ENCODE data around the gene RFTN1.

Gene RFTN1

DNA sequence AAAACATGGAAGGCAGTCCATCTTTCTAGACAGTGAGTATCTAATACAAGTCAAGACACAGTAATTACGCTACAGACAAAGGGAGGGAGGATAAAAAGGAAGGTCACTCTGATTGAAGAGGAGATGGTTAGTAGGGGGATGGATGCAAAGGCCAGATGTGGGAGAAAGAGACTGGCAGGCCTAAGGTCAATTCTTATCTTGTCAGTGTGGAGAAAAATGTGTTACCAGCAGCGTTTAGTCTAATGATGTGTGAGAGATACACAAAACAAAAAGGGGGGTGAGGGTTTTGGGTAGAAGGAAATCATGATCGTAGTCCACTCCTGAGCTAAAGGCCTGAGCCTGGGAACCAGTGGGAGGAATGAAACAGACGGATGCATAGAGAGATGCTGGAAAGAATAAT, 46.7 kb downstream of the RFTN1 start:
- DNase-seq (ENCODE audit: low read depth) = no peak

DNA sequence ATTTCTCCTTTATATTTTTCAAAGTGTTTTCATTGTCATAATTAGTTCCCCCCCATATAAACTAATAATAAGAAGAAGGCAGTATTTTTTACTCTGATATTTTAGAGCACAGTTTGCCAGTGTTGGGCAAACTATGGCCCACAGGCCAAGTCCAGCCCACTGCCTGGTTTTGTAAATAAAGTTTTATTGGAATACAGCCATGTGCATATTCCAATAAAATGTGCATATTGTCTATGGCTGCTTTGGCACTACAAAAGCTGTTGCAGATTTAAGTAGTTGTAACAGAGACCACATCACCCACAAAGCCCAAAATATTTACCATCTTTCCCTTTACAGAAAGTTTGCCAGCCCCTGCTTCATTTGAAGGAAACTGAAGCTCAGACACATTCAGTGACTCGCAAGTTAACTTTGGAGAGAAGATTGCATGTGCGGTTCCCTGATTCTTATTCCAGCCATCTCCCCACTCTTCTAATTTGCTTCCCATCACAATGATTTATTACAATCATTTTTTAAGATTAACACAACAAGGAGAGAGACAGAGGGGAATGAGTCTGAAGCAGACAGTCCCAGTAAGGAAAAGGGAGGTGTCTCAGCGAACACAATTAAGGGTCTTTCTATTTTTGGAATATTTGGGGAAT, 48.9 kb downstream of the RFTN1 start:
- no peak for DNase-seq (ENCODE audit: low read depth)

DNA sequence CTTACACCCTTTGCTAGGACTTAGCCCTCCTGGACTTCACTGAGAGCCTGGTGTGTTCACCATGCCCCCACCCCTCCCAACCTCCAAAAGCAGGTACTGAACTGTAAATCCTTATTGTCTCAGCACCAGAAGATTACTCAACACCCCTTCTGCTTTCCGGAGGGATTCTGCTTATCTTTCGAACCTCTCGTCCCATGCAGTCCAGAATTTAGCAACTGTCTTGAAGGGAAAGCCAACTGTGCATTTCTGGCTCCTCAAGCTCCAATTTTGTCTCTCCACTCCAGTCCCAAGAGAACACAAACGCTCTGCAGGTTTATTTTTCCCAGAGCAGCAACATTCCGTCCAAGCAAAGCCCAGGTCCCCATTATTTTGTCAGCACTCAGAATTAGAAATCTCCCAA, 49.6 kb downstream of the RFTN1 start:
- DNase-seq (ENCODE audit: low read depth) = no peak

DNA sequence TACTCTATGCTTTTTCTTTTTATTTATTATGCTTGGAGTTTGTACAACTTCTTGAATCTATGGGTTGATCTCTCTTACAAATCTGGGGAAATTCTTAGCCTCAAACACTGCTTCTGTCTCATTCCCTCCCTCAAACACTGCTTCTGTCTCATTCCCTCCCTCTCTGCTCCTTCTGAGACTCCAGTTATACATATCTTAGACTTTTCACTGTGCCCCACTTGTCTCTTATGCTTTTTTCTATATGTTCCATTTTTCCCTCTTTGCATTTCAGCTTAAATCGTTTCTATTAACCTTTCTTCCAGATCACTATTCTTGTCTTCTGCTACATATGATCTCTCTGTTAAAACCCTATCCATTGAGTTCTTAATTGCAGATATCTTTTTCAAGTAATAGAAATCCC, 50.4 kb downstream of the RFTN1 start:
- DNase-seq (ENCODE audit: low read depth) = no peak

DNA sequence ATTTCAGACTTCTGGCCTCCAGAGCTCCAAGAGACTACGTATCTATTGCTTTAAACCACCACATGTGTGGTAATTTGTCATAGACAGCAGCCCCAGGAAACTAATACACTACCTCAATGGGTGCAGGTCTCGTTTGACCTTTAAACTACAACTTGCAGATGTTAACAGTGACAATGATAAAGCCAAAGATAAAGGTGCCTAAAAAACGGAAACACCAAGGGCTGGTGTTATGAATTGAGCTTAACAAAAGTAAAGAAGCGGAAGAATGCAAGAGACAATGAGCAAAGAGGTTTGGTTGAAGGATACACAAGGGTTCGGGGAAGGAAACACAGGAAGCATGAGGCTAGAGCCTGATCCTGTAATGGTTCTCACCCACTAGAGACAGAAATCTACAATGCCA, 50.8 kb downstream of the RFTN1 start:
- DNase-seq (ENCODE audit: low read depth) = no peak

DNA sequence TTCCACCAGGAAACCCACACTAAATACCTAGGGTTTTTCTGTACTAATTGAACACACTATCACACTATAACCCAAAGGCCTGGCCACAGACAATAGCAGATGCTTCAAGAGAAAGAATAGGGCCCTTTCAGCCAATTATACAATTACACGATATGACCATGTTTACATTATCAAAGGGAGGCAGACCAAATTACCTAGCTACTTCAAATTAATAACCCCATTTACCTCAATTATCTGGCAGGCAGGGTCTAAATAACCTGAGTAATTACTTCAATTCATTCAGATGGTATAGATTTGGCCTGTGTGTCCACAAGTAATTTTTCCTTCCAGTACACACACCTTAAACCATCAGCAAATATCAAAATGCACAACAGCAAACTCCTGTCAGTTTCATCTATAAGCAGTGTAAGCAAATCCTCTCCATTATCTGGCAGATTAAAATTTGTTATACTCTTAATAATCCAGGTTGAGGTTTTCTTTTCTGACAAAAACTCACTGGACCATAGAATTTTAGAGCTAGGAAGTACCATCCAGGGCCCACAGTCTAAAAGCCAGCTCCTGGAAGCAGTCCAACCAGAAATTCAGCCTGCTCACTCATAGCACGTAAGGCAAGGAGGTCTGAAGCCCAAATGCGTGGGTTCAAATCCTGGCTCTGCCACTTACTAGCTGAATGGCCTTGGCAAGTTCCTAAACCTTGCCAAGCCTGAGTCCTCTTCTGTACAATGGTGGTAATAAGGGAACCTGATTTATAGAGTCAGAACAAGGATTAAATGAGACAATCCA, 51.8 kb downstream of the RFTN1 start:
- DNase-seq (ENCODE audit: low read depth) = no peak

DNA sequence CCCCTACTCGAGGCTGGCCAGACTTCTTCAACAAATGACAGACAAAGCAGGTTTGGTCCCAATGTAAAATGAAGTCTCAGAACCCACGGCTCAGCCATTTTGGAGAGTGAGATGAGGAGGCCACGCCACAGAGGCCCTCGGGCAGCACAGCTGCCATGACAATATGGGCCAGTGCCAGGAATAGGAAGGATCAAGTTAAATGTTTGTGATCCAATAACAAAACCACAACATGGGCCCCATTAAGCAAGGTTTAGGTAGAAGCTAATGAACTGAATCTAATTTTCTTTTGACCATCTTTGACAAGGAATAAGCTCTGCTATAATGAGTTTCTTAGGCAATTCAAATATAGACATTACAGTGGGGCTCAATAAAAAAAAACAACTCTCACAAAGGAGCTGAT, 52.6 kb downstream of the RFTN1 start:
- DNase-seq (ENCODE audit: low read depth) = no peak

DNA sequence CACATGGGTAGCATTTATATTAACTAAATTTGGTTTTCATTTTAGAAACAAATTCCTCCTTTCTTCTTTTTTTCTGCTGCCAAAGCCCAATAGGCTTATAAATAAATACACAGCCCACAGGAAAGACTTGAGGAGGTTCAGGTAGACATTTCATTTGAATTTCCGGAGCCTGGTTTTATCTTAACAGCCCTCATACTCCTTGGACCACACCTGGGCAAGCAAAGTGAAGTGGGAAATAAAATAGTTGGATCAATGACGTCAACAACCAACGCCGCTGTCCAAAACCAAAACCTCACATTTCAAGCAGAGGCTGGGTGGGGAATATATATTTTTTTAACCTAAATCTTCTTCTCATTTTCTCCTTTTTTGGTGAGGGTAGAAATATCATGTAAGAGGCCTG, 53.2 kb downstream of the RFTN1 start:
- DNase-seq (ENCODE audit: low read depth) = no peak

DNA sequence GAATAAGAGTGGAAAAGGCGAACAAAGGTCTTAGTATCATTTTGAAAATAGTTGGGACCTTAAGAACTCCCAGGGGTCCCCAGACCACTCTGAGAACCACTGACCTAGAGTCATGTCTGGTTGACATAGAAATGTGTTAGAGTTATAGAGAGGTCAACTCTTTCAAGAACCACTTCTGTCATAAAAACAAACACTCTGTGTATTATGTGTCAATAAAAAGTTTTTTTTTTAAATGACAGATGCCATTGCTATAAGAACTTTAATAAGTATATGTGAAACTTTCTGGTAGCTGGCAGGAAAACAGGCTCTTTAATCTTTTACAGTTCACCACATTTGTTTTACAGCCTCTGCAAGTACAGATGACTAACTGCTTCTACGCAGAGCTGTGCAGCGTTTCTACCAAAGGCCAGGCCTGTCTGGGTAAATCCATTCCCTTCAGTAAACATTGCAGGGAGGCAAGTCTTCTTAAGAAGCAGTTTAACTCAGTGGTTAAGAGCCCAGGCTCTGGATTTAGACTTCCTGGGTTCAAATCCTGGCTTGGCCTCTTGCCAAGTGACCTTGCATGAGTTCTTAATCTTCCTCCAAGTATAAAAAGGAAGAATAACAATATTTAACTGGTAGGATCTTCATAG, 56.6 kb downstream of the RFTN1 start:
- DNase-seq (ENCODE audit: low read depth) = no peak

DNA sequence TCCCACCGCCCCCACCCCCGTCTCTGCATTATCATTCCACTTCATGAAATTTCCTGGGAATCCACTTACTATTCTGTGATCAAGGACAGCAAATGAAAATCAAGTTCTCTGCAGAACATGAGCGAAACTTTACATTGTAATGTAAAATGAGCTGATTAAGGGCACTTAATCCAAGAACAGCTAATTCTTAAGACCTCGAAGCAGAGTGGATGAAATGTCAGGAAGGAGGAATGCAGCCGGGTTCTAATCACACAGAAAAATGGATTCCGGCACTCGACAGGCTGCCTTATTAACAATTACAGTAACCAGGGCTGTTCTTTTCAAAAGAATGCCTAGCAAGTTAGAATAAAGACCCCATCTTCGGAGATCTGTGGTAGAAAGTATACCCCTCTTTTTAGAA, 57.5 kb downstream of the RFTN1 start:
- DNase-seq (ENCODE audit: low read depth) = no peak

DNA sequence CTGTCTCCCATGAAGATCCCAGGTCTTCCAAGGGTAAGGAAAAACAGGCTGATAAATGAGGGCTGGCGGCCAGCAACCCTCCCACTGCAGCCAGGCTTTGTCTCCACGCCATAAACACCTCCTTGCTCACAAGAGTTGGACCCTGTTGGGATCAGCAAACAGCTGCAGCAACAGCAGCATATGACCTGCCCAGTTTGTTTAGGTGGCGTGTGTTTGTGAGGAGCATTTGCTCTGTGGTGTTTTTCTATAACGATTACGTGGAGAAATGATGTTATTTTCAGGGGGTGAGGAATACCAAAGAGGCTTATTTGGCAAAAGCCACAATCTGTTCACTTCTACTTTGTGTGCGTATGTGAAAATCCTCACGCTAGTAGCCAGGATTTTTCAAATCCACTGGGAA, 58.5 kb downstream of the RFTN1 start:
- DNase-seq (ENCODE audit: low read depth) = no peak

DNA sequence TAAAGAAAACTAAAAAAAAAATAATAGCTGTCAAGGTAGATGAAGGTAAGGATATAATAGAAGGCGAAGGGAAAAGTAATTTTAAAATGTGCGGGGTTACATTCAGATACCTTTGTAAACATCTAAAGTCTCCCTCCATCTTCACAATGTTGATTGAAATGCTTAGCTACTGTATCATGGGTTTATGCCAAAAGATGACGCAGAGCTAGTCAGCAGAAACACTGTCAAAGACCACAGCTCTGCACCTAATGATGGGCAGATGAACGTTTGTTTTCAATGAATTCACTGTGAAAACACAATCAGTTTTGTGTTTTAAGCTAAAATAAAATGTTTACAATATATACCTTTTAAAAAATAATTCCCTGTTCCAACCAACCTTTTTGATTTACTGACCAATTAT, 61.2 kb downstream of the RFTN1 start:
- no peak for DNase-seq (ENCODE audit: low read depth)

DNA sequence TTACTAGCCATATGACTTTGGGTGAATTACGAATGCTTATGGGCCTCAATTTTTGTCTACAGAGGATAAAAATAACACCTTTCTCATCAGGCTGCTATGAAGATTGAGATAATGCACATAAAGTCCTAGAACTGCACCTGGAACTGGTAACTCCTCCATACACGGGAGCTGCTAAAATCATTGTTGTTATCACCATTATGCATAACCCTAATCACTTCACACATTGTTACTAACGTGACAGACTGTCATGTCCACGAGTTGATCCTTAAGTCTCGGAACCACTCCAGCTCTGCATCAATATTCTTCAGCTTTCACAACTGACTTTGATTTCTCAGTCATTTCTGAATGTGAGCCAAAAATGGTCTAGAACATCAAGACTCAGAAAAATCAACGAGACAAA, 64.1 kb downstream of the RFTN1 start:
- DNase-seq (ENCODE audit: low read depth) = no peak

DNA sequence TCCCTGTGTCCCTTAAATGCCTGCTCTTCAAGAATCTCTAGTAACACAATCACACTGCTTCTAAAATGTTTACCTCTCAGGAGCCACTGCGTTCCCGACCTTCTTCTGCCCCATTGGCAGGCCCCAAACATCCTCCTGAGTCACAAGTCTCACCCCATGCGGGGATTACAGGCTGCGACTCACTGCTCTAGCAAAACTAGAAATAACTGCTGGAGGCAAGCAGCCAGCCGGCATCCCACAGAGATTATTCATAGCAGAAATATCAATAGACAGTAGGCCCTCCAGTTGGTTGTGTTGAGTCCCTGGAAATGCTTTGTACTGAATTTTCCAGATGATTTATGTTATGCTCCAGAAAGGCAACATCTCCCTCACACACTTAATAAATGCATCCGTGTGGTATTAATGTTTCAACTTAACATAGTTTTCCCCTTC, 64.8 kb downstream of the RFTN1 start:
- peak; percentile 44 for DNase-seq (ENCODE audit: low read depth)

DNA sequence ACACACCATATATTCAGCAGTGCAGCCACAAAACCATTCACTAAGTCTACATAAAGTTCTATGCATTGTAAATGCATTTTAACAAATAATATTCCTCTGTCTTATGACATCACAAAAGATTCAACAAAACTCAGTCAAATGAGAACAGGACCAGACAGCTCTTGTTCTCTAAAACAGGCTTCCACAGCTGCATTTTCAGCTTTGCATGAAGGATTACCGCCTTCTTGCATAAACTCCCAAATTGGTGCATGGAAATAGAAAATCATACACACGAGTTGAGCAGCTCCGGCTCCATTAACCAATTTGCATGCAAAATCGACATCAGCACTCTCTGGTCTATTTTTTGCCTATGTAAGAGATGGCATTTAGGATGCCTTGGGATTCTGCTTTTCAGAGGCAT, 66.4 kb downstream of the RFTN1 start:
- no peak for DNase-seq (ENCODE audit: low read depth)

DNA sequence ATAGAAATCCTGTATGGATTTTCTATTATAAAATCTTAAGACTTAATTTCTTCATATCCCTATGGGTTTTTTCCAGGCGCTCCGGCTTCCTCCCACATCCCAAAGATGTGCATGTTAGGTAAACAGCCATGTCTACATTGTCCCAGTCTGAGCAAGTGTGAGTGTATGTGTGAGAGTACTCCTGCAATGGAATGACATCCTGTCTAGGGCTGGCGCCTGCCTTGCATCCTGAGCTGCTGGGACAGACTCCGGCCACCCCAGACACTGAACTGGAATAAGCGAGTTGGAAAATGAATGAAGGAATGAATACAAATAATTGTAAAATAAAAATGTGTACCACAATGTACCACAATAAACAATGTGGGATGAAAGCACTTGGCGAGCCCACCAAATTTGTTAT, 69.2 kb downstream of the RFTN1 start:
- no peak for DNase-seq (ENCODE audit: low read depth)

DNA sequence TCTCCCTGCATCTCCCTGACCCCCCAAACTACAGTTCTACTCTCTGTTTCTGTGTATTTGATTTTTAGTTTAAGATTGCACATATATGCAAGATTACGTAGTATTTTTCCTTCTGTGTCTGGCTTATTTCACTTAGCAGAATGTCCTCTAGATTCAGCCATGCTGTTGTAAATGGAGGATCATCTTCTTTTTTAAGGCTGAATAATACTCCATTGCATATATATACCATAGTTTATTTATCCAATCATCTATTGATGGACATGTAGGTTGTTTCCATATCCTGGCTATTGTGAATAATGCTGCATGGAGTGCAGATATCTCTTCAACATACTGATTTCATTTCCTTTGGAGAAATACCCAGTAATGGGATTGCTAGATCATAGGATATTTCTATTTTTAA, 70.8 kb downstream of the RFTN1 start:
- DNase-seq (ENCODE audit: low read depth) = no peak

DNA sequence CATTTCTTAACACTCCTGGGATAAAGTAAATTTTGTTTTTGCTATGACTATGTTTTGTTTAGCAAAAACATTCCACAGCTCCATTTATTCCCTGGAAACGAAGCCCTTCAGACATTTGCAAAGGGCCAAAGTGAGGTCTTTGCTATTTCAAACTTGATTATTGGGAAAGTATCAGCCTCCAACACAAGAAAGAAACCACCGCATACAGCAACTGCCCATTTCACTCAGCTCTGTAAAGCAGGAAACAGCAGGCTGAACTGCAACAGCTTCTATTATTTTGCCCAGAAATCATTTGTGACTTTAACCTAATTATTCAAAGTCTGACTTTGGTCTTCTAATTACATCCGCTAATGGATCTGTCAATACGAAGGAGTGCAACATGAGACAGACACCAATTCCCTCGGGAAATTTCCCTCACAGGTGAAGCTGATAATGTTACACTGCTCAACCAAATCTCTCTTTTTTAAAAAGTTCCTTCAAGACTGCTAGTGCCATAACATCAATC, 72.1 kb downstream of the RFTN1 start:
- no peak for DNase-seq (ENCODE audit: low read depth)

DNA sequence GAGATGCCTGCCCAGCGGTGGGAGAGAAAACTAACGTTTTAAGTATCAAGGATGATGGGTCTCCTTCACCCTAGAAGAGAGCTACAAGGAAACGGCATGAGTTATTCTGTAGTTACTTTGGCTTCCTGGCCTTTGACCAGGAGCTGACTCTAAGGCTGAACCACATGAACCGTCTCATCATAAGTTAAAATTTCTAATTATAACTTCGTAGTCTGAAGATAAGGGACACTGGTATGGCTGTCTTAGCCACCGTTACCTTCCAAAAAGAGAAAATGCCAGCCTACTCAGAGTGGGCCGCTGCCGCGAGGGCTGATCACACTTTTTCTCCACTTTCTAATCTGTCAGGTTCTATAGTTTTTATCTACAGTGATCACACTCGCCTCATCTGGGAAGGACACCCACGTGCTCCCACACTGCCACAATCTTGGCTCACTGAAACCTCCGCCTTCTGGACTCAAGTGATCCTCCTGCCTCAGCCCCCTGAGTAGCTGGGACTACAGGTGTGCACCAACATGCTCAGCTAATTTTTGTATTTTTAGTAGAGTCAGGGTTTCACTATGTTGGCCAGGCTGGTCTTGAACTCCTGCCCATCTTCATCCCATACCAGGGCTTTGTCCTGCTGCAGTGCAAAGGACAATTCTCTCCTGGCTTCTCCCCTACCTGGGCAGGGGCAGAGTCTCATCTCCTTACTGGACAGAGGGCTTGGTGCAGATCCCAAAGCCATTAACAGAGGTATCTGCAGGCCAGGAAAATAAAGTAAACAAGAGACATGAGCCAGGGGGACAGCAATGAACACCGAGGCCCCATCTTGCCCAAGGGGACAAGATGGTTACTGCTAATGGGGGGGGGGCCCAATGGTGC, 73.4 kb downstream of the RFTN1 start:
- DNase-seq (ENCODE audit: low read depth) = no peak

DNA sequence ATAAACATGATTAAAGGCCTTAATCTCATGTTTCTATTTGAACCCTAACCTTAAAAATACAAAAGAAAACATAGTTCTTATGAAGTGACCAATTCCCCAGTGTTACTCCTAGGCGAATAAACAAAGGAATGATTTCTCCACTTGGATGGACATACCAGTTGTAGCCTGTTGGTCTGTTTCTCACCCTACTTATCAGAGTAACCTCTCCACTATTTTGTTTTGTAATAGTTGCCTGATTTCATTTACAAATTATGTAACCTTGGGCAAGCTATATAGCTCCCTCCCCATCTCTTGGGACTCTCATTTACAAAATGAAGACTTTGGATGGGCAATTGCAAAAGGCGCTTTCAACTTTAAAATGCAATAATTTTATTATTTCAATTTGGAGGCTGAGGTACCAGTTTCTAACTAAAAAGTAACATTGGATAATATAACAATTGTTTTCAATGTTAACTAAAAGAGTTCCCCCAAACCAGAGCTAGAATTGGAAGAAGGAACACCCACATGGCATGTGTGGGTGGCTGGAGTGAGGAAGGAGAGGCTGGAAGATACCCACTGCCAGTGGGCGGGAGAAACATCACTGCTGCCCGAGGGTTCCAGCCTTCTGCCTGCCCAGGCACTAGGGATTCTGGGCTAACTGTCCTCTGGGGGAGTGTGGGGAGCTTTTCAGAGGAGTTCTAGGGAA, 74.2 kb downstream of the RFTN1 start:
- DNase-seq (ENCODE audit: low read depth) = no peak

DNA sequence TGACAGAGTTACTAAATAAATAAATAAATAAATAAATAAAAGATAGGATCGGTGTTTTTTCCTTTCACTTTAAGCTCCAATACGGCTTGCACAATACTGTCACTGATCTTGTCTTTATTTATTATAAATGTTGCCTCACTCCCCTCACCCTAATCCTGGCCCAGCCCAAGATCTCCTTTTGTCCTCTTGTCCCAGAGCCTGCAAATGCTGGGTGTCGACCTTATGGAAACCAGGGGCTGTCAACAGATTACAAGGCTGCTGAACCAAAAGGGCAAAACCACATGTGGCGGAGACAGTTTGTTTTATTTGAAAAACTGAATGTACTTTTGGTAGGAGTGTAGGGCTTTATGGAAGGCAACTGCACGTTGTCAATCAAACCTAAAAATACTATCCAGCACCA, 75.9 kb downstream of the RFTN1 start:
- no peak for DNase-seq (ENCODE audit: low read depth)

DNA sequence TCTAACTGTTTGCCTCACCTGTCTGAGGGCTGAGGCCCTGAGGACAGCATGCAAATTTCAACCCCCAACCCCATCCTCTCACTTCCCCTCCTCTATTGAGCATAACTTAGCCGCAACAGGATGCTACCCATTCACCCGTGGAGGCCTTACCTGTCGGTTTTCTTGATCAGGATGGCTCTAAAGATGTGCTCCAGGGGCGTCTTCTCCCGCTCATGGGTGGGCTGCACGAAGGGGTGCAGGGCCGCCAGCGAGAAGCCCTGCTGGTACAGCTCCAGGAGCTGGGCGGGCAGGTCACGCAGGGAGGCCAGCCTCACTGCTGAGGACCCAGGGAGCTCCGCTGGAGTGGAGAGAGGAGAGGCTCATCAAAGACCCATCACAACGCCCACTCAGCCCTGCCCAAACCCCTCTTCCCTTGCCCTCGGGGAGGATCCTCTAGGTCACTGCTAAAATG, 79.8 kb downstream of the RFTN1 start:
- DNase-seq (ENCODE audit: low read depth) = no peak

Measured in activated T-cell treated with anti-CD3 and anti-CD28 coated beads for 24 hours (primary cell).